ENCODE results near the gene CELF2.

- no peak for TF ChIP-seq CTCF (IDR thresholded peaks at IDR 0.05; ENCODE audit: insufficient read depth, low read length, poor library complexity, severe bottlenecking)
- TF ChIP-seq EZH2phosphoT487 (conservative IDR thresholded peaks at IDR 0.05; ENCODE audit: low read length) = no peak
These were observed 243.5 kb downstream of the CELF2 start for GRCh38 chr10:11261143-11261542.

Measured in SU-DHL-6 (cell line).